Esophagus squamous epithelium (tissue), 5 donors: ENCODE measurements around the gene TUBA1A. TPM values are rescaled to one million over a fixed set of nuclear protein-coding genes. Genes with fewer than 3 reads are reported as not detected.

Experiments
- DNase-seq: peaks from one replicate; lab custom pipeline; 2025; lab: John Stamatoyannopoulos, UW
- H3K27ac ChIP-seq, 4 donors: fragments of 200-600 bp; sonication (generic); one replicate each; pipeline ENCODE4 v1.5.1; 2016 to 2019; ENCODE audit warnings: mild to moderate bottlenecking in 1 of 4
- H3K27me3 ChIP-seq, 4 donors: fragments of 200-600 bp; sonication (generic); 1 replicate in 3 of 4; 2 replicates in 1 of 4; pipeline versions ENCODE4 v1.5.1 to v1.6.0; 2017 to 2021; ENCODE audit warnings: antibody characterized with exemption in 1 of 4
- H3K36me3 ChIP-seq, 3 donors: fragments of 200-600 bp; sonication (generic); one replicate each; pipeline ENCODE4 v1.5.1; 2016 to 2019
- H3K4me1 ChIP-seq, 3 donors: fragments of 200-600 bp; sonication (generic); one replicate each; pipeline ENCODE4 v1.5.1; 2017 to 2019
- H3K4me3 ChIP-seq, 4 donors: fragments of 200-600 bp; sonication (generic); 1 replicate in 3 of 4; 2 replicates in 1 of 4; pipeline ENCODE4 v1.5.1; 2016 to 2019; ENCODE audit warnings: mild to moderate bottlenecking in 2 of 4, moderate library complexity in 1 of 4
- H3K9me3 ChIP-seq, 3 donors: fragments of 200-600 bp; sonication (generic); one replicate each; pipeline ENCODE4 v1.5.1; 2016 to 2019
- POLR2A ChIP-seq, 4 donors: fragments of 450-650 bp; IDR thresholded peaks; one replicate each; pipeline ENCODE4 v1.6.1; 2017; ENCODE audit warnings: antibody characterized with exemption in 4 of 4, mild to moderate bottlenecking in 4 of 4, moderate library complexity in 3 of 4
- WGBS, 2 donors: methylation state at CpG; one replicate each; pipeline ENCODE4 v1.1.5; 2018; 5-methylcytosine and 5-hydroxymethylcytosine counted together
- intact Hi-C: fragments of 100-400 bp; cut with DNase I; formaldehyde crosslinking; loops from one replicate; pipeline ENCODE4 v1.15.0; 2022
- total RNA-seq, 4 donors: library from RNA; depleted of rRNA; stranded (reverse); fragments of >200 nt; gene quantifications; one replicate each; pipeline ENCODE4 v1.1.0, GENCODE V29; 2016
- TF ChIP-seq, protein P1 (sequence below), 6 experiments: fragments of 450-650 bp in 4 of 6; fragments of 200-600 bp in 2 of 6; sonication (generic) in 2 of 6; IDR thresholded peaks; one replicate each; pipeline ENCODE4 v1.5.1; 2016 to 2019; ENCODE audit warnings: antibody characterized with exemption in 6 of 6, mild to moderate bottlenecking in 4 of 6, moderate library complexity in 4 of 6
- donor health status: DM: yes; HTN: yes; CAD: no.

The TUBA1A gene
- total RNA-seq, 4 donors from 2014 or later: 14.5 to 91.0 (median 46.2) TPM

DNA sequence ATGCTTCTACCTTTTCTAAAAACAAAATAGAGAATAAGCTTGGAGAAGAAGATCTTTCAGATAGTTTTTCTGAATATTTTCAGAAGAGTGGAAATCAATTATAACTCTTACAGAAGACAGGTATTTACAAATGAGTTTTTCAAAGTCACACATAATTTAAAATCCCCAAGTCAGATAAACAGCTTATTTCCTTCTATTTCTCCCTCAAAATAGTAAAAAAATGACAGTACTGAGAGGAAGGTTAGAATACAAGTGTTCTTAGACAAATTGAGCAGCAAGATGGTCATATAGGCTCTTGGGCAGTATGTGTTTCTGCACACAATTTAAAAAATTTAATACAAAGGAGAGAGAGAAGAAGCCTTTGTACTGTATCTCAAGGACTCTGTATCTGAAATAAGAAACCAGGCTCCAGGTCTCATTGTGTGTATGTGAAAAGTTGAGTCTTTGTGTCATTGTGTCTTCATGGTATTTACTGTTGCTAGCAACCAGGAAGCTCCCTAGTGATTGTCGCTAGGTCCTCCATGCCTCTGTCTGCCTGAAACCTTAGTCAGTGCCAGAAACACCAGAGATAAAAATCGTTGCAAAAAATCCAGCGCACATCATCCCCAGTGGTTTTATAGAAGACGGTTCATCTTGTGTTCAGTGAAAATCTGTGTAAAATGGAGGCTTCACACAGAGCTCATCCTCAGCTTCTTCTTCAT, 12.9 kb upstream of the TUBA1A start:
- no peak for DNase-seq
- Histone ChIP-seq H3K27ac (peak overlapping the region in 3 of 4 donors; percentile 74 to 82 (median 76)), H3K36me3 (no peaks in the 10 kb centered on the region), H3K27me3 (no peaks in the 10 kb centered on the region), H3K4me3 (no peak overlapping the region), H3K4me1 (peaks cover 4 to 27% (median 16%) of the 10 kb centered on the region in 3 donors), H3K9me3 (no peaks in the 10 kb centered on the region)
- intact Hi-C loops: no loop called here
- 32 to 40% methylated on average over 4 of the region's 4 CpGs for WGBS, 2 donors
- TF ChIP-seq POLR2A (IDR thresholded peaks at IDR 0.05): no peak
- TF ChIP-seq, protein P1, sequence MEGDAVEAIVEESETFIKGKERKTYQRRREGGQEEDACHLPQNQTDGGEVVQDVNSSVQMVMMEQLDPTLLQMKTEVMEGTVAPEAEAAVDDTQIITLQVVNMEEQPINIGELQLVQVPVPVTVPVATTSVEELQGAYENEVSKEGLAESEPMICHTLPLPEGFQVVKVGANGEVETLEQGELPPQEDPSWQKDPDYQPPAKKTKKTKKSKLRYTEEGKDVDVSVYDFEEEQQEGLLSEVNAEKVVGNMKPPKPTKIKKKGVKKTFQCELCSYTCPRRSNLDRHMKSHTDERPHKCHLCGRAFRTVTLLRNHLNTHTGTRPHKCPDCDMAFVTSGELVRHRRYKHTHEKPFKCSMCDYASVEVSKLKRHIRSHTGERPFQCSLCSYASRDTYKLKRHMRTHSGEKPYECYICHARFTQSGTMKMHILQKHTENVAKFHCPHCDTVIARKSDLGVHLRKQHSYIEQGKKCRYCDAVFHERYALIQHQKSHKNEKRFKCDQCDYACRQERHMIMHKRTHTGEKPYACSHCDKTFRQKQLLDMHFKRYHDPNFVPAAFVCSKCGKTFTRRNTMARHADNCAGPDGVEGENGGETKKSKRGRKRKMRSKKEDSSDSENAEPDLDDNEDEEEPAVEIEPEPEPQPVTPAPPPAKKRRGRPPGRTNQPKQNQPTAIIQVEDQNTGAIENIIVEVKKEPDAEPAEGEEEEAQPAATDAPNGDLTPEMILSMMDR (IDR thresholded peaks at IDR 0.05): no peak

DNA sequence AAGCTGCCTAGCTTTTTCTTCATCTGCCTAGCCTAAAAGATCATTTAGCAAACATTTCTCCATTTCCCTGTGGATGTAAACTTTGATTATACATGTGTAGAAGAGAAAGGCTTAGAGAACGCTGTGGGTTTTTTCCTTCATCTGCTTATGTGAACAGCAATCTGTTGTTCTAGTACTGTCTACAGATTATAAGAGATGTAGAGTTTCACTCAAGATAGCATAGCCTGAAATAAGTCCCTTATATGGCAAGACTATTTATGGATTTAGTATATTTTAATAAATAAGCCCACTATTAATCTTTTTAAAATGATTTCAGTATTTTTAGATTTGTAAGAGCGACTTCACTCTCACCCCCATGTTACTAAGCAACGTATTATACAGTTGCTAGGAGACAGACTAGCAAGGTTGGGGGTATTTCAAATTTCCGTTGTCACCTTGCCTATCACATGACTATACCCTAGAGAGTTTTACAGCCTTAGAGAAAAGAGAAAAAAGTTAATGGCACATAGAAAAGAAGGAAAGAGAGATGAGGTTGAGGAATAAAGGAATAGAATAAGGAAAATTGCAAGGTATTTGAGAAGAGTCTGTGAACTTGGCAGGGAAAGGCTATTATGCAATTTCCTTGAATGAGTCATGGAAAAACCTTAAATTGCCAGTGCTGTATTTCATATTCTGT, 12.2 kb upstream of the TUBA1A start:
- intact Hi-C loops: no loop called here
- H3K9me3 ChIP-seq: no peaks in the 10 kb centered on the region
- H3K27me3 ChIP-seq: no peaks in the 10 kb centered on the region
- peak overlapping the region in 3 of 4 donors; percentile 74 to 82 (median 76) for H3K27ac ChIP-seq
- 1 to 5% methylated on average over 4 of the region's 4 CpGs for WGBS, 2 donors
- H3K36me3 ChIP-seq: no peaks in the 10 kb centered on the region
- DNase-seq: no peak
- H3K4me1 ChIP-seq: peaks cover 4 to 27% (median 16%) of the 10 kb centered on the region in 3 donors
- no peak overlapping the region for H3K4me3 ChIP-seq
- TF ChIP-seq, protein P1 (IDR thresholded peaks at IDR 0.05): no peak
- no peak for TF ChIP-seq POLR2A (IDR thresholded peaks at IDR 0.05)

DNA sequence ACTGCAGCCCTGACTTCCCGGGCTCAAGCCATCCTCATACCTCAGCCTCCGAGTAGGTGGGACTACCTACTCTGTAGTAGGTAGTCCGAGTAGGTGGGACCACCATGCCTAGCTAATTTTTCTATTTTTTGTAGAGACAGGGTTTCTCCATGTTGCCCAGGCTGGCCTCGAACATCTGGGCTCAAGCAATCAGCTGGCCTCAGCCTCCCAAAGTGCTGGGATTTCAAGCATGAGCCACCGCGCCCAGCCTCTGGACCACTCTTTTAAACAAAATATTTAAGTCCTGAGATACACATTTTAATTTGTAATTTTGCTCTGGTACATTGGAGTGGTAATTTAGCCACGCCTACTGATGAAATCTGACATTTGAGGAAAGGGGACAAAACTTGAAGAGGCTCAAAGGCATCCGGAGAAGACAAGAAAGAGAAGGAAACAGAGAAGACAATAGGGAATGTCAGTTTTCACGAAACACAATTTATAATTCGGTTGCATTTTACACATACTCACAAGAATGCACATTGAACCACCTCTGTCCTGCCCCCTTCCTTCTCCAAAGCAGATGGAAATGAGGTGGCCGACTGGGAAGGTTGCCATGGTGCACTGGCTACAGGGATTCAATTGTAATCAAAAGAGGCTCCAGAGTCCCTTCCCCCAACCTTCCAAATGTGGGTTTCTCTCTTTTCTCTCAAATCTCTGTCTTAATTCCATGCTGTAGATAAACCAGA, 9.7 kb upstream of the TUBA1A start:
- Histone ChIP-seq H3K9me3 (no peaks in the 10 kb centered on the region), H3K36me3 (no peaks in the 10 kb centered on the region), H3K4me1 (peaks cover 4 to 27% (median 16%) of the 10 kb centered on the region in 3 donors), H3K27ac (peak overlapping the region in 2 of 4 donors; percentile 2 to 32), H3K4me3 (no peak overlapping the region), H3K27me3 (no peaks in the 10 kb centered on the region)
- DNase-seq: no peak
- intact Hi-C loops: no loop called here
- WGBS, 2 donors: 51 to 59% methylated on average over 9 to 11 of the region's 11 CpGs
- TF ChIP-seq, protein P1 (IDR thresholded peaks at IDR 0.05): no peak
- TF ChIP-seq POLR2A (IDR thresholded peaks at IDR 0.05): no peak

DNA sequence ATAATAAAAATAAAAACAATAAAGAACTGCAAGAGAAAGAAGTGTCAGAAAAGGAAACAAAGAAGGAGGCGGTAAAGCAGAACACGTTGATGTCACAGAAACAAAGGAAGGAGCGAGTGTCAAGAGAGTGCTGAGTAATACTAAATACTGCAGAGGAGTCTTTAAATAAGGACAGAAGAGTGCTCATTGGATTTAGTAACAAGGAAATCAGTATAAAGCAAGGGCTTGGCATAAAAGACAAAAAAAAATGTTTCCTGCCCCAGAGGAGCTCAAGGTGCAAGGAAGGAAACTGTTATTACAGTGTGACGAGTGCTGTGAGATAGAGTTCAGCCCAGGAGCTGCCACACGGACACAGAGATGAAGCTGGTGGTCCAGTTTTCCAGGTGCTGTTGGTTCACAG, 8.4 kb upstream of the TUBA1A start:
- DNase-seq: no peak

More for the DNA sequence above, 8.4 kb upstream of the TUBA1A start:
- Histone ChIP-seq H3K4me1 (peaks cover 4 to 25% (median 15%) of the 10 kb centered on the region in 3 donors), H3K27me3 (no peaks in the 10 kb centered on the region), H3K27ac (no peak overlapping the region), H3K9me3 (no peaks in the 10 kb centered on the region), H3K36me3 (no peaks in the 10 kb centered on the region), H3K4me3 (no peak overlapping the region)
- 60% methylated on average over 5 of the region's 5 CpGs for WGBS, 2 donors
- TF ChIP-seq, protein P1 (IDR thresholded peaks at IDR 0.05): no peak
- TF ChIP-seq POLR2A (IDR thresholded peaks at IDR 0.05): no peak
- intact Hi-C loops: no loop called here
